HS-5 (cell line): ENCODE measurements around the gene TMEM121.
"Not testable (repeated sequence)": the region's sequence is repeated elsewhere in the genome, so short reads cannot be mapped to it uniquely, and the experiment has no call there.

Experiments used
- DNase-seq: peaks from one replicate; pipeline ENCODE4 v3.0.0-alpha.2; 2012; ENCODE audit warnings: low read depth

Gene TMEM121

GRCh38 chr14:105547072-105547471 lies 20.7 kb downstream of the TMEM121 start:
- DNase-seq, result not testable (repeated sequence)

- DNase-seq, result no peak
These were observed 21.4 kb downstream of the TMEM121 start for GRCh38 chr14:105547741-105548169.

GRCh38 chr14:105549481-105549880 lies 23.1 kb downstream of the TMEM121 start:
- DNase-seq, result no peak

- DNase-seq, result no peak
These were observed 27.6 kb downstream of the TMEM121 start for GRCh38 chr14:105554022-105554421.

- no peak for DNase-seq
These were observed 28.1 kb downstream of the TMEM121 start for GRCh38 chr14:105554523-105554922.

GRCh38 chr14:105557671-105558070 lies 31.3 kb downstream of the TMEM121 start:
- not testable (repeated sequence) for DNase-seq

GRCh38 chr14:105558449-105559154 lies 32.2 kb downstream of the TMEM121 start:
- DNase-seq, result not testable (repeated sequence)

GRCh38 chr14:105559384-105560047 lies 33.1 kb downstream of the TMEM121 start:
- DNase-seq, result not testable (repeated sequence)

GRCh38 chr14:105560048-105560669 lies 33.8 kb downstream of the TMEM121 start:
- not testable (repeated sequence) for DNase-seq

- DNase-seq, result not testable (repeated sequence)
These were observed 35.0 kb downstream of the TMEM121 start for GRCh38 chr14:105561345-105561744.

GRCh38 chr14:105562713-105563346 lies 36.4 kb downstream of the TMEM121 start:
- DNase-seq, result no peak

- no peak for DNase-seq
These were observed 37.0 kb downstream of the TMEM121 start for GRCh38 chr14:105563347-105563737.

- not testable (repeated sequence) for DNase-seq
These were observed 38.2 kb downstream of the TMEM121 start for GRCh38 chr14:105564536-105564935.

- not testable (repeated sequence) for DNase-seq
These were observed 39.0 kb downstream of the TMEM121 start for GRCh38 chr14:105565185-105565919.

GRCh38 chr14:105566248-105567163 lies 40.1 kb downstream of the TMEM121 start:
- DNase-seq, result not testable (repeated sequence)

GRCh38 chr14:105567164-105568103 lies 41.1 kb downstream of the TMEM121 start:
- DNase-seq, result not testable (repeated sequence)

GRCh38 chr14:105568140-105568843 lies 41.9 kb downstream of the TMEM121 start:
- not testable (repeated sequence) for DNase-seq

GRCh38 chr14:105568859-105569766 lies 42.7 kb downstream of the TMEM121 start:
- no peak for DNase-seq
